PFSK-1 (cell line): ENCODE measurements around the gene PHPT1. TPM values are rescaled to one million over a fixed set of nuclear protein-coding genes. Genes with fewer than 3 reads are reported as not detected.
A peak's percentile ranks its signal among the peaks of the same experiment; 100 is the strongest.

Experiments used
- FOXP2 ChIP-seq: optimal IDR thresholded peaks from 2 replicates; pipeline ENCODE3; 2011; ENCODE audit warnings: borderline replicate concordance, control low read depth, inconsistent platforms; ENCODE audit not compliant: insufficient read depth; ENCODE audit errors: extremely low read length, extremely low read depth
- POLR2AphosphoS5 ChIP-seq: IDR thresholded peaks from 2 replicates; pipeline ENCODE4 v1.6.1; 2012; ENCODE audit warnings: low read depth, mild to moderate bottlenecking, control low read depth, low read length, moderate library complexity
- REST ChIP-seq, 2 experiments: IDR thresholded peaks; 2 replicates each; pipeline versions ENCODE4 v1.6.1 to v1.8.0; 2011 to 2012; ENCODE audit warnings: low read depth in 2 of 2, low read length in 2 of 2, control low read depth in 1 of 2, inconsistent platforms in 1 of 2, mild to moderate bottlenecking in 1 of 2, moderate library complexity in 1 of 2; ENCODE audit not compliant: insufficient read depth in 1 of 2
- SIN3A ChIP-seq: IDR thresholded peaks from 2 replicates; pipeline ENCODE4 v1.6.1; 2012; ENCODE audit warnings: mild to moderate bottlenecking, low read length, moderate library complexity, borderline replicate concordance; ENCODE audit not compliant: insufficient read depth
- TAF1 ChIP-seq: IDR thresholded peaks from 2 replicates; pipeline ENCODE4 v1.6.1; 2012; ENCODE audit warnings: low read length, control low read depth, borderline replicate concordance; ENCODE audit not compliant: insufficient read depth
- polyA plus RNA-seq: library from polyadenylated mRNA; unstranded; fragments of >200 nt; gene quantifications from one replicate; pipeline ENCODE4 v1.2.1, GENCODE V29; 2012; ENCODE audit warnings: low read depth, missing spikeins; ENCODE audit not compliant: insufficient read length

PHPT1 gene
- polyA plus RNA-seq: 221 TPM

- peak; percentile 9; the same call in 1 of the 2 replicates for TF ChIP-seq TAF1
- peak; percentile 86 for TF ChIP-seq POLR2AphosphoS5
- no peak for TF ChIP-seq REST (IDR thresholded peaks at IDR 0.05; ENCODE audit: insufficient read depth in 1 of 2, low read depth in 2 of 2, low read length in 2 of 2)
- TF ChIP-seq SIN3A: peak; percentile 66; the same call in 1 of the 2 replicates
Measured at GRCh38 chr9:136849038-136849959, at the start of gene PHPT1. TSS of gene PHPT1 (plus strand) at chr9:136849409. CDS start at chr9:136849431, 22 bp downstream.

- TF ChIP-seq REST (IDR thresholded peaks at IDR 0.05; ENCODE audit: insufficient read depth in 1 of 2, low read depth in 2 of 2, low read length in 2 of 2) (0 out of 4 replicates have a peak, but pooled peaks of 1 of the 2 experiments have one; percentile 21), TAF1 (no peak)
Measured at GRCh38 chr9:136799854-136800657, 49.2 kb upstream of the PHPT1 start.

- no peak for TF ChIP-seq SIN3A
- no peak for TF ChIP-seq REST (IDR thresholded peaks at IDR 0.05; ENCODE audit: insufficient read depth in 1 of 2, low read depth in 2 of 2, low read length in 2 of 2)
- no peak for TF ChIP-seq FOXP2
- no peak for TF ChIP-seq TAF1
- no peak for TF ChIP-seq POLR2AphosphoS5
Measured at GRCh38 chr9:136802321-136802720, 46.9 kb upstream of the PHPT1 start.

GRCh38 chr9:136803551-136804508 lies 45.4 kb upstream of the PHPT1 start:
- no peak for TF ChIP-seq REST (IDR thresholded peaks at IDR 0.05; ENCODE audit: insufficient read depth in 1 of 2, low read depth in 2 of 2, low read length in 2 of 2)
- TF ChIP-seq POLR2AphosphoS5: no peak
